WERI-Rb-1 (cell line): ENCODE measurements around the gene RAI1.

Experiments used
- DNase-seq: peaks from one replicate; pipeline ENCODE4 v3.0.0-alpha.2; 2020
- H3K27ac ChIP-seq: fragments of 250-450 bp; sonication (Bioruptor Pico); 2 replicates; pipeline ENCODE4 v1.5.1; 2020; ENCODE audit warnings: mild to moderate bottlenecking, moderate library complexity
- H3K27me3 ChIP-seq: fragments of 250-450 bp; sonication (Bioruptor Pico); 2 replicates; pipeline ENCODE4 v1.5.1; 2021; ENCODE audit warnings: mild to moderate bottlenecking, low read depth, moderate library complexity; ENCODE audit not compliant: insufficient read depth, severe bottlenecking
- H3K36me3 ChIP-seq: fragments of 250-450 bp; sonication (Bioruptor Pico); 2 replicates; pipeline ENCODE4 v1.5.1; 2020; ENCODE audit warnings: mild to moderate bottlenecking, moderate library complexity
- H3K4me3 ChIP-seq: 2 replicates; pipeline ENCODE4 v1.5.1; 2011; ENCODE audit warnings: low read depth, mild to moderate bottlenecking, control low read depth, low read length
- H3K9me3 ChIP-seq: fragments of 250-450 bp; sonication (Bioruptor Pico); 2 replicates; pipeline ENCODE4 v1.5.1; 2021; ENCODE audit warnings: mild to moderate bottlenecking, moderate library complexity; ENCODE audit not compliant: severe bottlenecking
- TF ChIP-seq, protein P1 (sequence below): IDR thresholded peaks from 2 replicates; pipeline ENCODE4 v1.5.1; 2011; ENCODE audit warnings: low read depth, mild to moderate bottlenecking, control low read depth, inconsistent platforms, low read length

Gene RAI1

DNA sequence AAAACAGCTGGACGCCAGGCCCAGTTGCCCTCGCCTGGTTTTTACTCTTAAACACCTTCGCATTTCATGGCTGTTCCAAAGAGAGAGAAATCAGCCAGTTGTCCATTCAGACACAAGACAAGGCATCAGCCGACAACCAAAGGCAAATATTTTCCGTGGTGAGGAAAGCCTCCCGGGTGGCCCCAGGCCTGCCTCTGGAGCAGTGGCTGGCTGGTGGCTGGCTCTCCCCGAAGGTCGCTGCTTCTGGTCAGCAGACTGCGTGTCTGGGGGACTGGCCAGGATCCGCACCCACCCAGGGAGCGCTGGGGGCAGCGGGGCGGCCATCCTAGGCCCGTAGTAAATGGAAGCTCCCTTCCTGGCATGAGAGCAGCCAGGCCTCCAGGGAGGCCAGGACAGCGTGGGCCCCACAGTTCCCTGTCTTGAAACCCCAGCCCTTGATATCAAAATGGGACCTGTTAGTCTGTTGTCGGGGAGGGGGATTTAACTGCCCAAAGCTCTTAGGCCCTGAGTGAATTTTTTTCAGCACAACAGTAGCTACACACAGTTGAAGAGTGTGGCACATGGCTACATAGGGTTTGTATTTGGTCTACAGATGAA, 97.9 kb downstream of the RAI1 start:
- DNase-seq: no peak
- H3K36me3 ChIP-seq: peaks cover 14% of the 10 kb centered on the region
- no peak overlapping the region for H3K4me3 ChIP-seq
- H3K27me3 ChIP-seq: no peaks in the 10 kb centered on the region
- H3K27ac ChIP-seq: peak overlapping the region; percentile 36
- H3K9me3 ChIP-seq: no peaks in the 10 kb centered on the region
- TF ChIP-seq, protein P1, sequence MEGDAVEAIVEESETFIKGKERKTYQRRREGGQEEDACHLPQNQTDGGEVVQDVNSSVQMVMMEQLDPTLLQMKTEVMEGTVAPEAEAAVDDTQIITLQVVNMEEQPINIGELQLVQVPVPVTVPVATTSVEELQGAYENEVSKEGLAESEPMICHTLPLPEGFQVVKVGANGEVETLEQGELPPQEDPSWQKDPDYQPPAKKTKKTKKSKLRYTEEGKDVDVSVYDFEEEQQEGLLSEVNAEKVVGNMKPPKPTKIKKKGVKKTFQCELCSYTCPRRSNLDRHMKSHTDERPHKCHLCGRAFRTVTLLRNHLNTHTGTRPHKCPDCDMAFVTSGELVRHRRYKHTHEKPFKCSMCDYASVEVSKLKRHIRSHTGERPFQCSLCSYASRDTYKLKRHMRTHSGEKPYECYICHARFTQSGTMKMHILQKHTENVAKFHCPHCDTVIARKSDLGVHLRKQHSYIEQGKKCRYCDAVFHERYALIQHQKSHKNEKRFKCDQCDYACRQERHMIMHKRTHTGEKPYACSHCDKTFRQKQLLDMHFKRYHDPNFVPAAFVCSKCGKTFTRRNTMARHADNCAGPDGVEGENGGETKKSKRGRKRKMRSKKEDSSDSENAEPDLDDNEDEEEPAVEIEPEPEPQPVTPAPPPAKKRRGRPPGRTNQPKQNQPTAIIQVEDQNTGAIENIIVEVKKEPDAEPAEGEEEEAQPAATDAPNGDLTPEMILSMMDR: no peak

DNA sequence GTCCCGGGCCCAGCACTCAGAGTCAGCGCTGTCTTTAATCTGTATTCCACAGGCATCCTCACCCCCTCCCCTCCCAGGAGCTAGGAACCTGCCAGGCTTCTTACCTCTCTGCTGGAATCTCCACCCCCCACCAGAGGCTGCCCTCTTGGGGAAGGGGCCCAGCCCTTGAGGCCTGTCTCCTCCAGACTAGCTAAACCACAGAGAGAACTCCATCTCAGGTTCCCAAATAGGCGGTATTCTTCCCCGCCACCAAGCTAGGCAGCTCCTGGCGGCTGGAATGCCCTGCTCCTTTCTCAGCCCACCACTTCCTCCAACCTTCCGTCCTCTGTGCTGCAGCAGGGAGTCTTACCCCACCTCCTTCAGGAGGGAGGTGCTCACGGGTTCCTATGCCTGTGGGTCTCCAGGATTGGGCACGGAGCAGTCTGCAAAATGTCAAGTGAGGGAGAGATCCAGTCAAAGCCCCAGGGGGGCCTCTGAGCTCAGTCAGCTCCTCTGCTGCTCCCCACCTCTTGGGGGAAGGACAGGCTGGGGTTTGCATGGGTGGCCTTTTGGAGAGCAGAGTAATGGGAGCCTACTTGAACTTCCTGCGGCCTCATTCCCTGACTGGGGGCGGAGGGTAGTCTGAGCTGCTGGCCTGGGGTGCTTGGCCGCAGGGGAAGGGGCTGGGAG, 99.8 kb downstream of the RAI1 start:
- peak; percentile 70 for DNase-seq
- Histone ChIP-seq H3K9me3 (no peaks in the 10 kb centered on the region), H3K27me3 (no peaks in the 10 kb centered on the region), H3K27ac (peak overlapping the region; percentile 99), H3K36me3 (peaks cover 9% of the 10 kb centered on the region), H3K4me3 (peak overlapping the region; percentile 65)
- TF ChIP-seq, protein P1: peak; percentile 26; the same call in 1 of the 2 replicates

DNA sequence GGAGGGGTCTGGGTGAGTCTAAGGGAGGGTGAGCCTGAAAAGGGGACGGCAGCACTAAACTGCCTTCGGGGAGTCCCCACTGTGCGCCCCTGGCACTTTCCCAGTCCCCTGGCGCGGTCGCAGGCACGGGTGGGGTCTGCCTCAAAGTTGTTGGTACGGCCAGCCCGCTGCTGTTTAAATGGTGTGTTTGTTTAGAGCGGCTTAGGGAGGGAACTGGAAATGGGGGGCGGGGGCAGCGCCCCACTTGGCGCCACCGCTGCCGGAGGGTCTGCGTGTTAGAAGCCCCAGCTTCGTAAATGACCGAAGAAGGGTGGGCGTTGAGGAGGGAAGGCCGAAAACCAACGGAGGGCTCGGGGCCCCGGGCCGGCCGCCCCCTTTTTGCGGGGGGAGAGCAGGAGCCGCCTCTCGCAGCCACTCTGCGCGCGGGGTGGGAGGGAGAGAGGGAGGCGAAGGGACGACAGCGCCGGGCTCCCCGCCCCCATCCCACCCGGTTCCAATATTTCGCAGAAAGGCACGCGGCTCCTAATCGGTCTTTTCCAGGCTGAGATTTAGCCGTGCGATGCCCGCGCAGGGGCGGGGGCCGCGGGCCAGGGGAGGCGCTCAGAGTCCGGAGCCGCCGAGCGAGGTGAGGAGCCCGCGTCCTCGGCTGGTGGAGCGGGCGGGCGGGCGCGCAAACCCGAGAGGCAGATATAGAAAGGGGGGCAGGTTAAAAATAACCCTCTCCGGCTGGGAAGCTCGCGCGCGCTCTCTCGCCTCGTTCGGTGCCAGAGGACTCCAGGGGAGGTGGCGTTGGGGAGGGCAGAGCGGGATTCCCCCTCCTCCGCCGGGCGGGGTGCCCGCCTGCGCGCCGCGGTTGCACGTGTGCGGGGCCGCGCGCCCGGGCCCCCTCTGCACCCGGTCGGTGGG, 100.6 kb downstream of the RAI1 start:
- peak; percentile 81 for DNase-seq
- TF ChIP-seq, protein P1: no peak
- Histone ChIP-seq H3K9me3 (no peaks in the 10 kb centered on the region), H3K36me3 (peaks cover 10% of the 10 kb centered on the region), H3K27ac (peak overlapping the region; percentile 99), H3K27me3 (no peaks in the 10 kb centered on the region), H3K4me3 (peak overlapping the region; percentile 65)

DNA sequence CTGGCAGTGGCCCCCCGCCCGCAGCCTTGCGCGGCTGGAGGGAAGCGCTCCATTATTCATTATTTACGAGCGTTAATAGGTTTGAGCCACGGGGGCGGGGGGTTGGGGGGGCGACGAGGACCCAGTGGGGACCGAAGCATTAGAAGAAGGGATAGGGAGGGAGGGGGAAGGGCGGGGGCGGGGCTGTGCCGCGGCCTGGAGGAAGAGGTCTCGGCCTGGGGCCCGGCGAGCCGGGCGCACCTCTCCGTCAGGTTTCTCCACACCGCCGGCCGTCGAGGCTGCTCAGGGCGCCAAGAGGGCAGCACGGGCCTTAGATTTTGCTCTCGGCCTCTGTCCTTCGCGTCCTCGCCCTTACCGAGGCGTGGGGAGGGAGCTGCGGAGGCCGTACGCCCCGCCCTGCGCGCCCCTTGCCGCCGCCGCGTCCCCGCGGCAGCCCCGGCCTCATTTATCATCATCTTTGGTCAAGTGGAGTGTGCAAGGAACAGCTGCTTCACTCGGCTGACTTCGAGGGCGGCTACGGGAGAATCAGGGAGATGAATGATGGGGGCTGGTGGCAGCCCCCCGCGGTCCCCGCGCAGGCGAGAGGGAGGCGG, 101.4 kb downstream of the RAI1 start:
- Histone ChIP-seq H3K27ac (peak overlapping the region; percentile 99), H3K36me3 (peaks cover 9% of the 10 kb centered on the region), H3K27me3 (no peaks in the 10 kb centered on the region), H3K4me3 (peak overlapping the region; percentile 65), H3K9me3 (no peaks in the 10 kb centered on the region)
- TF ChIP-seq, protein P1: no peak
- peak; percentile 69 for DNase-seq

DNA sequence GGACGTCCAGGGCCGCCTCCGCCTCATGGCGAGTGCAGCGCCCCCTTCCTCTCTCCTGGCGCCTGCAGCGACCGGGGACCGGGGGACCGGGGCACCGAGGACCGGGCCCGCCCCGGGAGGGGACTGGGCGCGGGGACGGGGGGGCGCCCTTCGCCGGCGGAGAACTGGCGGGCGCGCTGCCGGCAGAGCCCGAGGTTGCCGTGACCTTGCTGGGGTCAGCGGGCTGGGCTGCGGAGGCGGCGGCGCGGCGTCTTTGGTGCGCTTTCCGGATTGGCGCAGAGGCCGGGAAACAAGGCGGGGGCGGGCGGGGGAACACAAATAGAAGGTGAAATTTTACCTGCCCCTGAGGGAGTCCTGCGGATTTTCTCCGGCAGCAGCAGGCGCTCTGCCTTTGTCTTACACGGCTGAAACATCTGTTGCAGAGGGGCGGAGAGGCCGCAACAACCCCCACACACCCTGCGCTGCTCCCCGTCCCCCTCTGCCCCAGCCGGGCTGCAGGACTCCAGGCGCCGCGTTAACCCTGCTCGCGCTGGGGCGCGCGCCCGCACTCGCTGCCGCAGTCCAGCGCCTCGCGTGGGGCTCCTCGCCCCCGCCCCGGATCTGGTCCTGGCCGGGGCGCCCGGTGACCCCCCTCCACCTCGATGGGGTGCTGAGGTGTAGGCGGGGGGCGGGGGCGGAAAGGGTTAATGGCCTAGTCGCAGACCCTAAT, 102.0 kb downstream of the RAI1 start:
- Histone ChIP-seq H3K4me3 (peak overlapping the region; percentile 65), H3K27me3 (no peaks in the 10 kb centered on the region), H3K36me3 (peaks cover 5% of the 10 kb centered on the region), H3K27ac (peak overlapping the region; percentile 99), H3K9me3 (no peaks in the 10 kb centered on the region)
- TF ChIP-seq, protein P1: peak; percentile 29; the same call in 1 of the 2 replicates
- peak; percentile 90 for DNase-seq
